Gastrocnemius medialis (tissue), 4 donors: ENCODE measurements around the gene TRIM63.

Experiments used
- CTCF ChIP-seq, 5 experiments: fragments of 450-650 bp in 3 of 5; fragments of 200-600 bp in 2 of 5; sonication (generic) in 2 of 5; IDR thresholded peaks in 4 of 5; conservative IDR thresholded peaks in 1 of 5; 1 replicate in 4 of 5; 2 replicates in 1 of 5; pipeline ENCODE4 v1.5.1; 2016 to 2019; ENCODE audit warnings: antibody characterized with exemption in 5 of 5, mild to moderate bottlenecking in 3 of 5, moderate library complexity in 3 of 5
- POLR2A ChIP-seq, 2 donors: fragments of 450-650 bp; IDR thresholded peaks; one replicate each; pipeline ENCODE4 v1.6.1; 2017; ENCODE audit warnings: antibody characterized with exemption in 2 of 2, mild to moderate bottlenecking in 2 of 2, moderate library complexity in 2 of 2

- TF ChIP-seq POLR2A (IDR thresholded peaks at IDR 0.05) (no peak), CTCF (IDR thresholded peaks at IDR 0.05 in 4 of 5, conservative IDR thresholded peaks at IDR 0.05 in 1 of 5) (no peak)
Measured at GRCh38 chr1:26047278-26047874, 20.1 kb downstream of the TRIM63 start.
